ENCODE measurements around the gene CDK7.
"Not testable (repeated sequence)": the region's sequence is repeated elsewhere in the genome, so short reads cannot be mapped to it uniquely, and the experiment has no call there.

Gene CDK7

DNA sequence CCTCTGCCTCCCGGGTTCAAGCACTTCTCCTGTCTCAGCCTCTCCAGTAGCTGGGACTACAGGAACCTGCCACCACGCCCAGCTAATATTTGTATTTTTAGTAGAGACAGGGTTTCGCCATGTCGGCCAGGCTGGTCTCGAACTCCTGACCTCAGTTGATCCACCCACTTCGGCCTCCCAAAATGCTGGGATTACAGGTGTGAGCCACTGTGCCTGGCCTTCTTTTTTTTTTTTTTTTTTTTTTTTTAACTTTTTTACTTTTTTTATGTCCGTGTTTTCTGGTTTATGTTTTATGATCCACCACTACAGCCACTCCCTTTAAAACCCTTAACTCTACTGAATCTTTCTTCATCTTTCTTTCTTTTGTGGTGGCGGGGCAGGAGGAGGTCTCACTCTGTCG is 2.0 kb downstream of the CDK7 start:
- not testable (repeated sequence) for DNase-seq (ENCODE audit: low read depth in 2 of 2)

DNA sequence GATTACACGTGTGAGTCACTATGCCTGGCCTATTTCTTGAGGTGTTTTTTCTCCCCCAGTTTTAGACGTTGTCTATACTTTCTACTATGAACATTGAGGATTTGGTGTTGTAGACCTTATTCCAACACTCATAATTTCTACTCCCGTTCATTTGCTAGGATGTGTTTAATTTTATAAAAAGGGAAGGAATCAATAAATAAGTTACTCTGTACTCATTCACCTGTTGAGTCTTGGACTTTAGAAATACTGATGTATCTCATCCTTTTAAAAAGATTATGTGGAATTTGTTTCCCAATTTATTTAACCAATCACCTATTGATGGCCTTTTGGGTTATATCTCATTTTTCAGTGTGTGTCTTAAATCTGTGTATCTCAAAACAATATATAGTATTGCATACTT is 3.2 kb downstream of the CDK7 start:
- no peak for DNase-seq (ENCODE audit: low read depth in 2 of 2)

DNA sequence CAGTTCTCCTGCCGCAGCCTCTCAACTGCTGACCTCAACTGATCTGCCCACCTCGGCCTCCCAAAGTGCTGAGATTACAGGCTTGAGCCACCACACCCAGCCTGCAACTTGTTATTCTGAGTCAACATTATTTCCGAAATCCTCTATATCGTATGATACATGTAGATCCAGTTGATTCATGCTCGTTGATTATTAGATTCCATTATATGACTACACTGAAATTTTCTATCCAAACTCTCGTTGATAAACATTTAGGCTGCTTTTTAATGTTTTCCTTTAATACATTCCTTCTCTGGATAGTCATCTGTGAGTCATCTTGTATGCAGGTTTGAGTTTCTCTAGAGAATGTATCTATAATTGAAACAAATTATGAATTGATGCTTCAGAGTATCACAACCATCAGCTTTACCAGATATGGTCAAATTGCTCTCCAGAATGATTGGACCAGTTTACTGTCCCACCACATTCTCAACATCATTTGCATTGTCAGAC is 4.1 kb downstream of the CDK7 start:
- no peak for DNase-seq (ENCODE audit: low read depth in 2 of 2)

DNA sequence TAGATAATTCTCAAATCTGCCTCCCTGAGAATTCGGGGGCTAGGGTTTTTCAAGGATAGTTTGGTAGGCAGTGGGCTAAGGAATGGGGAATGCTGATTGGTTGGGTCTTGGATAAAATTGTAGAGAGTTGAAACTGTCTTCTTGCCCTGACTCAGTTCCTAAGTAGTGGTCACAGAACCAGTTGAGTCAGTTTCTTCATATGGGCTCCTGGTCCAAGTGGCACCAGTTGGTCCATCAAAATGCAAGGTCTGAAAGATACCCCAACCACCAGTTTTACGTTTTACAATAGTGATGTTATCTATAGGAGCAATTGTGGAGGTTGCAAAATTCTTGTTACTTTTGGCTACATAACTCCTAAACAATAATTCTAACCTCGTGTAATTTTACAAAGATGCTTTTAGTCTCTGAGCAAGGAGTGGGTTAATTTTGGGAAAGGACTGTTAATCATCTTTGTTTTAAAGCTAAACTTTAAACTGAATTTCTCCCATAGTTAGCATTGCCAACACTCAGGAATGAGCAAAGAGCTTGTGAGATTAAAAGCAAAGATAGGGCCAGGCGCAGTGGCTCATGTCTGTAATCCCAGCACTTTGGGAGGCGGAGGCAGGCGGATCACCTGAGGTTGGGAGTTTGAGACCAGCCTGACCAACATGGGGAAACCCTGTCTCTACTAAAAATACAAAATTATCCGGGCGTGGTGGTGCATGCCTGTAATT is 7.7 kb downstream of the CDK7 start:
- no peak for DNase-seq (ENCODE audit: low read depth in 2 of 2)

DNA sequence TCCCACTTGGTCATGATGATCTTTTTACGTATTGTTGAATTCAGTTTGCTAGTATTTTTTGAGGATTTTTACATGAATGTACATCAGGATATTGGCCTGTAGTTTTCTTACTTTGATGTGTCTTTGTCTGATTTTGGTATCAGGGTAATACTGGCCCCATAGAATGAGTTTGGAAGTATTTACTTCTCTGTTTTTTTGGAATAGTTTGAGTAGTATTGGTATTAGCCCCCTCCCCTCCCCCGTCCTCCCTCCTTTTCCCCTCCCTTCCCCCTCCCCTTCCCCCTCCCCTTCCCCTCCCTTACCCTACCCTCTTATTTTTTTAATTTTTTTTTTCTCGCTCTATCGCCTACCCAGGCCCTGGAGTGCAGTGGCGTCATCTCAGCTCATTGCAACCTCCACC is 10.3 kb downstream of the CDK7 start:
- DNase-seq (ENCODE audit: low read depth in 2 of 2): no peak

DNA sequence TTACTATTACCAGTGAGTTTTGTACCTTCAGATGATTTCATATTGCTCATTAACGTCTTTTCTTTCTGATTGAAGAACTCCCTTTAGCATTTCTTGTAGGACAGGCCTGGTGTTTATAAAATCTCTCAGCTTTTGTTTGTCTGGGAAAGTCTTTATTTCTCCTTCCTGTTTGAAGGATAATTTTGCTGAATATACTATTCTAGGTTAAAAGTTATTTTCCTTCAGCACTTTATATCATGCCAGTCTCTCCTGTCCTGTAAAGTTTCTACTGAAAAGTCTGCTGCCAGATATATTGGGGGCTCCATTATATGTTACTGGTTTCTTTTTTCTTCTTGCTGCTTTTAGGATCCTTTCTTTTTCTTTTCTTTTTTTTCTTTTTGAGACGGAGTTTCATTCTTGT is 13.3 kb downstream of the CDK7 start:
- DNase-seq (ENCODE audit: low read depth in 2 of 2): no peak

DNA sequence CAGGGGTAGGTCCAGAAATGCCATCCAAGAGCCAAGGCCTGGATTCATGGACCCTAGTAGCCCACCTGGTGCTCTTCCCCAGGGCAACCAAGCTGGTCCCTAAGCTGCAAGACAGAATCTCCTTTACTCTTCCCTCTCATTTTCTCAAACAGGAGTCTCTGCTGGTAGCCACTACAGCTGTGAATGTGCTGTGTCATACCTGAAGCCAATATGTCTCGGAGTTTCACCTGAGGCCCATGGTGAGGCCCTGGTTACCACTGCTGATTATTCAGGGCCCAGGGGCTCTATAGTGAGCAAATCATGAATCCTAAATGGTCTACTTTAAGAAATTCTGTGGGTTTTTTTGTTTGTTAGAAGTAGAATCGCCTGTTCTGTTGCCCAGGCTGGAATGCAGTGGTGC is 15.9 kb downstream of the CDK7 start:
- DNase-seq (ENCODE audit: low read depth in 2 of 2): no peak

DNA sequence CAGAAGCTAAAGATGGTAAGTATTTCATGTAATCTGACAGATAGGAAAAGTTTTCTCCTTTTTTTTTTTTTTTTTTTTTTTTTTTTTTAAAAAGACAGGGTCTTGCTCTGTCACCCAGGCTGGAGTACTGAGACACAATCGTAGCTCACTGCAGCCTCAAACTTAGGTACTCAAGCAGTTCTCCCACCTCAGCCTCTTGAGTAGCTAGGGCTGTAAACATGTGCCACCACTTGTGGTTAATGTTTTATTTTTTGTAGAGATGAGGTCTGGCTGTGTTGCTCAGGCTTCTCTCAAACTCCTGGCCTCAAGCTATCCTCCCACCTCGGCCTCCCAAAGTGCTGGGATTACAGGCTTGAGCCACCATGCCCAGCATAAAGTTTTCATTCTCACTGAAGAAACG is 17.8 kb downstream of the CDK7 start:
- no peak for DNase-seq (ENCODE audit: low read depth in 2 of 2)

DNA sequence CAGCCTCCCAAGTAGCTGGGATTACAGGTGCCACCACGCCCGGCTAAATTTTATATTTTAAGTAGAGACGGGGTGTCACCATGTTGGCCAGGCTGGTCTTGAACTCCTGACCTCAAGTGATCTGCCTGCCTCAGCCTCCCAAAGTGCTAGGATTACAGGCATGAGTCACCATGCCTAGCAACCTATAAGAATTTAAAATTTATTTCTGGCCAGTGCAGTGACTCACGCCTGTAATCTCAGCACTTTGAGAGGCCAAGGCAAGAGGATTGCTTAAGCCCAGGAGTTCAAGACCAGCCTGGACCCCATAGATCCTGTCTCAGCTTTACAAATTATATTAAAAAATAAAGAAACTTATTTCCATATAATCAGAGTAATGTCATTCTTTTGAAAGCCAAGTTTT is 21.3 kb downstream of the CDK7 start:
- not testable (repeated sequence) for DNase-seq (ENCODE audit: low read depth in 2 of 2)

DNA sequence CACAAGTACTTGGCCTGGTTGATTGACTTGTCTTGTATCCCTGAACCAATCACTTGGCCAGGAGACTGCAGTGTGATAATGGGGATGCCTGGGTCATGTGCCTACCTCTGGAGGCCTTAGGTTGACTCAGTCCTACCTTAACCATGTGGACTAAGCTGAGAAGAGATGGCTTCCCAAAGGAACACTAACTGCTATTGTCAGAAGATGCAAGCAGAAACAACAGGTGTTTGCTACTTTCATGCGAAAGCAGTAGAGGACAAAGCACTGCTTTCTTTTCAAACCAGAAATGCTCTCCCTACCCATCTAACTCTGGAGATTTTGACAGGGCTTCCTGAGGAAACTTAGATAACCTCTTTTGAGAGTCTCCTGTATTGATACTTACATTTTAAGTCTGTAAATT is 22.9 kb downstream of the CDK7 start:
- DNase-seq (ENCODE audit: low read depth in 2 of 2): no peak

DNA sequence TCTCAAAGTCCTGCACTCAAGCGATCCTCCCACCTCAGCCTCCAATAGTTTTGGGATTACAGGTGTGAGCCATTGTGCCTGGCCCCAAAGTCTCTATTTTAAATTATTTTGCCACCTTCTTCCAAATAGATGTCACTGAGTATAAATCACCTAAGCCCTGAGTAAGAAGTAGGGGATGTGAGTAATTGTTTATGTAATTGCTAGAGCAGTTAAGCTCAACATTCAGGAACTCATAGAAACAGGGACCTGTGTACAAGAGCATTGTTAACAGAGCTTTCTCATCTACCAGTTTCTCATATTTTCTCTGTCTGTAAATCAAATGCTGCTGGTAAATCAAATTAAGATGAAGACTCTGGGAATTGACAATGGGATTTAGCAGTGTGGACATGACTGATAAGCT is 26.3 kb downstream of the CDK7 start:
- DNase-seq (ENCODE audit: low read depth in 2 of 2): no peak

DNA sequence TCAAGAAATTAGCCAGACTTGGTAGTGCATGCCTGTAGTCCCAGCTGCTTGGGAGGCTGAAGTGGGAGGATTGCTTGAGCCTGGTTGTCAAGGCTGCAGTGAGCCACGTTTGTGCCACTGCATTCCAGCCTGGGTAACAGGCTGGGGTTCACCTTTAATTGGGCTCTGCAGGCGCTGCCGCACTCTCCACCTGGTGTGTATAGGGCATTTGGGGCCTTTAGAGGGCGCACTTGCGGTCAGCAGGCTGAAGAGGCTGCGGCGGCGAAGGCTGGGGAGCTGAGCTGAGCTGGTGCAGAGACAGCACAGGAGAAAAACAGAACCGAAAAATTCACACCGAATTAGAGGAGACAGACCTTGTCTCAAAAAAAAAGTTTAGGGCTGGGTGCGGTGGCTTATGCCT is 31.2 kb downstream of the CDK7 start:
- no peak for DNase-seq (ENCODE audit: low read depth in 2 of 2)

DNA sequence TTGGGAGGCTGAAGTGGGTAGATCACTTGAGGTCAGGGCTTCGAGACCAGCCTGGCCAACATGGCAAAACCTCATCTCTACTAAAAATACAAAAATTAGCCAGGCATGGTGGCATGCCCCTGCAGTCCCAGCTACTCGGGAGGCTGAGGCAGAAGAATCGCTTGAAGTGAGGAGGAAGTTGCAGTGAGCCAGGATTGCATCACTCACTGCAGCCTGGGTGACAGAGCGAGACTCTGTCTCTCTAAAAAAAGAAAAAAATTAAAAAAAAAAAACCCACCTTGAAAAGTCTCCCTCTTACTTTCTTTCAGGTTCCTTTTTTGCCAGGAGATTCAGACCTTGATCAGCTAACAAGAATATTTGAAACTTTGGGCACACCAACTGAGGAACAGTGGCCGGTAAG is 34.2 kb downstream of the CDK7 start:
- no peak for DNase-seq (ENCODE audit: low read depth in 2 of 2)

DNA sequence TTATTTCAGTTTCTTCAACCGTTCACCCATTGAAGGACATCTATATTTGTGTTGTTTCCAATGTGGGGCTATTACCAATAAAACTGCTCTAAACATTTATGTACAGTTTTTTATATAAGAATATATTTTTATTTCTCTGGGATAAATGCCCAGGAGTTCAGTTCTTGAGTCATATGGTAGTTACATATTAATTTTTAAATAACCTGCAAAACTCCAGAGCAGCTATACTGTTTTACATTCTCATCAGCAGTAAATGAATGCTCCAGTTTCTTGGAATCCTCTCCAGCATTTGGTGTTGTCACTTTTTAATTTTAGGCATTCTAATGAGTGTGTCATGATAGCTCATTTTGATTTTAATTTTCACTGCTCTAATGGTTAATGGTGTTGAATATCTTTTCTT is 36.2 kb downstream of the CDK7 start:
- DNase-seq (ENCODE audit: low read depth in 2 of 2): no peak

DNA sequence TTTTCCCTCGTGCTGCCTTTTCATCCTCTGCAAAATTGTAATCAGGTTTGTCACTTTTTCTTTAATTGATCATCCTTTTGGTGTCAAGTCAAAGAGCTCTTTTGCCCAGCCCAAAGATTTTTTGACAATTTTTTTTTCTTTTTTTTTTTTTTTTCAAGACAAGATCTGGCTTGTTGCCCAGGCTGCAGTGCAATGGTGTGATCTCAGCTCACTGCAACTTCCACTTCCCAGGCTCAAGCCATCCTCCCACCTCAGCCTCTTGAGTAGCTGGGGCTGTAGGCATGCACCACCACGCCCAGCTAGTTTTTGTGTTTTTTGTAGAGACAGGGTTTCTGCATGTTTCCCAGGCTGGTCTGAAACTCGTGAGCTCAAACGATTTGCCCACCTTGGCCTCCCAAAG is 36.7 kb downstream of the CDK7 start:
- DNase-seq (ENCODE audit: low read depth in 2 of 2): no peak

DNA sequence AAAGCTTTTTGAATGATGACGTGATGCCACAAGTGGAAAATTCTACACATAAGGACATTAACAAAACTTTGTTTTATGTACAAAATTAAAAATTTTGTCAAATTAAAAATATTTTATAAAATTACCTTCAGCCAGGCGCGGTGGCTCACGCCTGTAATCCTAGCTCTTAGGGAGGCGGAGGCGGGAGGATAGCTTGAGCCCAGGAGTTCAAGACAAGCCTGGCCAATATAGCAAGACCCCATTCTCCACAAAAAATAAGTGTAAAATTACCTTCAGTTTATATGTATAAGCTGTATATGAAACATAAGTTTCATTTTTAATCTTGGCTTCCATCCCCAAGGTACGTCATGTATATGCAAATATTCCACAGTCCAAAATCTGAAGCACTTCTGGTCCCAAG is 40.9 kb downstream of the CDK7 start:
- no peak for DNase-seq (ENCODE audit: low read depth in 2 of 2)

DNA sequence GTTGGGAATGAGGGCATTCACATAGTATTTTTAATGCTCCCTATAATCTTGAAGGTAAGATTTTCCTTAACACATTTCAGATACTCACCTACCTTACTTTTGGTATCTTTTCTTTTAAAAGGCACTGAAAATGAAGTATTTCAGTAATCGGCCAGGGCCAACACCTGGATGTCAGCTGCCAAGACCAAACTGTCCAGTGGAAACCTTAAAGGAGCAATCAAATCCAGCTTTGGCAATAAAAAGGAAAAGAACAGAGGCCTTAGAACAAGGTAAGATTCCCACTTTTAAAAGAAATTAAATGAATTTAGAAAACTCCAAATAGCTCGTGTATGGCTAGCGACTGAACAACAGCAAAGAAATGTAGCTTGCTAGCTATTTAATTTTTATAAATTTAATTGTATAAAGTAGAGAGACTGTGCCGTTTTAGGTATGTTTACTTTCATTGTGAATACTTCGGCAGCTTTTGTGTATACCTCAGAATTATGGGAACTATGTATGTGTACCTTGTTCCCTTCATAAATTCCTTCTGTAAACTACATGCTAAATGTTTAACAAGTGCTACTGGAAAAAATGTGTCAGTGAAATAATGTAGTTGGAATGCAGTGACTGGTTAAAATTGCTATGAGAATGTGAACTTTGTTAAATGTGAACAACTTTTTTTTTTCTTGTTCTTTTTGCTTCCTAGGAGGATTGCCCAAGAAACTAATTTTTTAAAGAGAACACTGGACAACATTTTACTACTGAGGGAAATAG is 41.9 kb downstream of the CDK7 start:
- no peak for DNase-seq (ENCODE audit: low read depth in 2 of 2)

DNA sequence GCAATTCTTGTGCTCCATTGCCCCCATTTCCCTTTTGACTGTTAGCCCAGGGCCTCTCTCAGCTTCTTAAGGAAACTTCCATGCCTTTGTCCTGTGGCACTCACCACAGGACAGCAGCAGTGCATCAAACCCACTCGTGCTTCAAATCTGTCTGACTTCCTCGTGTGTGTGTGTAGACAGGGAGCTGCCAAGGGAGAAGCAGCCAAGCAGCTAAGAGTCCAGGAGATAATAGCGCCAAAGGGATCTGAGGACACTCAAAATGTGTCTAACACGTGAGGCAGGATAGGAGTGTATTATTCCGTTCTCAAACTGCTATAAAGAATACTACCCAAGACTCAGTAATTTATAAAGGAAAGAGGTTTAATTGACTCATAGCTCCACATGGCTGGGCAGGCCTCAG is 44.8 kb downstream of the CDK7 start:
- DNase-seq (ENCODE audit: low read depth in 2 of 2): no peak

DNA sequence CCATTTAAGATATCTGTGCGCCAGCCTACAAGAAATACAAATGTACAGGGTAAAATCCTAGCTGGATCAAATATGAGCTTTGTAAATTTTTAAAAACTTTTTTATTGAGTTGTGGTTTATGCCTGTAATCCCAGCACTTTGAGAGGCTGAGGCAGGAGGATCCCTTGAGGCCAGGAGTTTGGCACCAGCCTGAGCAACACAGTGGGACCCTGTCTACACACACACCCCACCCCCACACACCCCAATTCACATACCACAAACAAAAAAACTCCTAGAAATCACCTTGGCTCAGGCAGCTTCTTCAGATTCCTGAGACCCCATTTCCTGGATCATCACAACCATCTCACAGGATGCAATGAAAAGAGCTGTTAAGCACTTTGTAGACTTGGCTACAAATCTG is 46.4 kb downstream of the CDK7 start:
- DNase-seq (ENCODE audit: low read depth in 2 of 2): no peak

DNA sequence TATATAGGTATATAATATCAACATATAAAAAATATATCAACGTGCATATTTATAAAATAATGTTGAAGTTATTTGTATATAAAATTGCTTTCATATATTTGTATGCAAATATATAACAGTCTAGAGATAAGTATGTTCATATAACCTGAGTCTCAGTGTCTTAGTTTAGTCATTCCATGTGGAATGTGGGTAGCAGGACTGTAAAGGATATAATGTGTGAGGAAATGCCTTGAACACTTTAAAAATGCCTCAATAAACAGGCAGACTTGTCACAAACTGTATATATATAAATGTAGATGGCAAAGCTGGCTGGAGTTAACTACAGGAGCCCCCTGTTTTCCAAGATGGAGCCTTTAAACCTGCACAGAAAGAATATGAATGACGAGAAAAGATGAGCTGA is 49.5 kb downstream of the CDK7 start:
- DNase-seq (ENCODE audit: low read depth in 2 of 2): no peak

DNA sequence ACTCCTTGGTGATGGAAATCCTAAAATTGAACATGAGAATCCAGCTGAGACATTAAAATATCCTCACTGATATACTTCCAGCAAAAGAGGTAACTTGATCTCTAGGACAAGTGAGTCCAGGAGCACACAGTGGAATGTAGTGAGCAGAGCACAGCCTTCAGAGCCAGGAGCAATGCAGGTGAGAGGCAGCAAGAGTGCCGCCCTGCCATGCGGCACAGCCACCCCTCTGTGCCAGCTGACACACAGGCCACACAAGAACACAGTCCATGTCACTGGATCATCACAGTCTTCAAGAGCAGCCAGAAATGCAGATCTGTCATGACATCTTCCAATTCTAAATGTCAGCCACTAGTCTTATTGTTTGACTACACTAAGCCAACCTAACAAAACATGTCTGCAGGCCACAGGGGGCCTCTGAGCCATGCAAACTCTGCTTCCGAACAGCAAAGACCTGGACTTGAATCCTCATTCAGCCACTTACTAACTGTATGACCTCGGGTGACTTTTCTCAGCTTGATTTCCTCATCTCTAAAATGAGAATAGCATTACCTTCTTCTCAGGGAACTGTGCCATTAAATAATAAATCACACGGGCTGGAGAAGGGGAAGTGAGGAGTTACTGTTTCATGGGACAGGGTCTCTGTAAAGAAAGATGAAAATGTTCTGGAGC is 50.9 kb downstream of the CDK7 start:
- DNase-seq (ENCODE audit: low read depth in 2 of 2): no peak

DNA sequence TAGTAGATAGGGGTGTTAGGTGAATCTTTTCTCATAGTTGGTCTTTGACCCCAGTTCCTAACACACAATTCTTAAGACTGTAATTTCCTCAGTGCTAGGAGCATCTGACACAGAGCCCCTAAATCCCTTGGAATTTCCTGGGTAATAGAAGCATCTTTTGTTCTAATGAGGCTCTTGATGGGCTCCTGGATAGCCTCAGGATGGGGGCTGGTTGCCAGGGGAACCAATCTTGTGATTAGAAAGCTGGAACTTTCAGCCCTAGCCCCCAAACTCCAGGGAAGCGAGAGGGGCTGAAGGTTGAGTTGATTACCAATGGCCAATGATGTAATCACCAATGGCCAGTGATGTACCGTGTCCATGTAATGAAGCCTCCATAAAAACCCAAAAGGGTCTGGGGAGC is 53.4 kb downstream of the CDK7 start:
- DNase-seq (ENCODE audit: low read depth in 2 of 2): no peak

DNA sequence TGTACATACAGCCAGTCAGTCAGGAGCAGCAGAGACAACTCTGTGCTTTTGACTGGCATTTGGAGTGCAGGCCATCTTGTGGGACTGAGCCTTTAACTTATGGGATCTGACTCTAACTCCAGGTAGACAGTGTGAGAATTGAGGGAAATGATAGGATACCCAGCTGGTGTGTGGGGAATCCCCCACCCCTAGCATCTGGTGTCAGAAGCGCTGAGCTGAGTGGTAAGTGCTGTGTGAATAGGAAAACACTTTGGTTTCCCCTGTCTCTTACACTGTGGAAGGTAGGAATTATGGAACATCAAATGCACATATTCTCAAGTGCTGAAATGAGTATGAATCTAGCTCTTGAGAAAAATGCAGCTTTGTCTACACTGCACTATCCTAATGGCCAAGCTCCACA is 54.0 kb downstream of the CDK7 start:
- DNase-seq (ENCODE audit: low read depth in 2 of 2): no peak

All from stimulated activated CD4-positive, alpha-beta T cell treated with anti-CD3 and anti-CD28 coated beads, Interleukin-1b, Interleukin-23, amount 100 ng/mL, for 1 hour (primary cell).